AG10803 (cell line): Measurements from ENCODE around the gene MAPK13.

ENCODE experiments used
- DNase-seq: peaks from one replicate; pipeline ENCODE4 v3.0.0; 2010; ENCODE audit warnings: low read depth
- H3K4me3 ChIP-seq: 2 replicates; pipeline ENCODE4 v1.5.1; 2011; ENCODE audit warnings: mild to moderate bottlenecking, low read length, control low read depth
- CTCF ChIP-seq: conservative IDR thresholded peaks from 2 replicates; pipeline ENCODE4 v1.5.1; 2011; ENCODE audit warnings: mild to moderate bottlenecking, low read length, control low read depth, inconsistent platforms

The MAPK13 gene

GRCh38 chr6:36114798-36115408, 15.4 kb upstream of the MAPK13 start:
- no peak overlapping the region for H3K4me3 ChIP-seq

GRCh38 chr6:36115412-36115811, 14.9 kb upstream of the MAPK13 start:
- H3K4me3 ChIP-seq = no peak overlapping the region
- DNase-seq = no peak
- TF ChIP-seq CTCF = no peak

More at GRCh38 chr6:36114798-36115408, 15.4 kb upstream of the MAPK13 start:
- no peak for DNase-seq
- TF ChIP-seq CTCF = no peak

- DNase-seq = no peak
- no peak overlapping the region for H3K4me3 ChIP-seq
- no peak for TF ChIP-seq CTCF
These were observed 14.0 kb upstream of the MAPK13 start for GRCh38 chr6:36116066-36116864.

- no peak overlapping the region for H3K4me3 ChIP-seq
- DNase-seq = no peak
- no peak for TF ChIP-seq CTCF
These were observed 13.4 kb upstream of the MAPK13 start for GRCh38 chr6:36116943-36117342.

- no peak for DNase-seq
- no peak overlapping the region for H3K4me3 ChIP-seq
- TF ChIP-seq CTCF = no peak
These were observed 12.4 kb upstream of the MAPK13 start for GRCh38 chr6:36117658-36118549.

- no peak for TF ChIP-seq CTCF
- no peak overlapping the region for H3K4me3 ChIP-seq
- no peak for DNase-seq
These were observed 11.7 kb upstream of the MAPK13 start for GRCh38 chr6:36118550-36119107.
